ENCODE results near the gene ABI1.

Gene ABI1

GRCh38 chr10:26844396-26844975 lies 16.3 kb downstream of the ABI1 start:
- no peak for DNase-seq

GRCh38 chr10:26843736-26844135 lies 17.0 kb downstream of the ABI1 start:
- no peak for DNase-seq

DNA sequence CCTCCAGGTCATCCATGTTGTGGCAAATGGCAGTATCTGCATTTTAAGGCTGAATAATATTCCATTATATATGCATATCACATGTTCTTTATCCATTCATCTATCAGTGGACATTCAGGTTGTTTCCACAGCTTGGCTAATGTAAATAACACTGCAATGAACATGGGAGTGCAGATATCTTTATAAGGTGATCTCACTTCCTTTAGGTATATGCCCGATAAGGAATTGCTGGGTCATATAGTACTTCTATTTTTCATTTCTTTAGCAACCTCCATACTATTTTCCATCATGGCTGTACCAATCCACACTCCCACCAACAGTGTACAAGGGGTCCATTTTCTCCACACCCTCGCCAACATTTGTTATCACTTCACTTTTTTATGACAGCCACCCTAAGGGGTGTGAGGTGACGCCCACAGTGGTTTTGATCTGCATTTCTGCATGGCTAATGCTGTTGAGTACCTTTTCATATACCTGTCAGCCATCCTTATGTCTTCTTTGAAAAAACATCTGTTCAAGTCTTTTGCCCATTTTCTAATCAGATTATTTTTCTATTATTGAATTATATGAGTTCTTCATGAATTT lies 18.9 kb downstream of the ABI1 start:
- no peak for DNase-seq

DNA sequence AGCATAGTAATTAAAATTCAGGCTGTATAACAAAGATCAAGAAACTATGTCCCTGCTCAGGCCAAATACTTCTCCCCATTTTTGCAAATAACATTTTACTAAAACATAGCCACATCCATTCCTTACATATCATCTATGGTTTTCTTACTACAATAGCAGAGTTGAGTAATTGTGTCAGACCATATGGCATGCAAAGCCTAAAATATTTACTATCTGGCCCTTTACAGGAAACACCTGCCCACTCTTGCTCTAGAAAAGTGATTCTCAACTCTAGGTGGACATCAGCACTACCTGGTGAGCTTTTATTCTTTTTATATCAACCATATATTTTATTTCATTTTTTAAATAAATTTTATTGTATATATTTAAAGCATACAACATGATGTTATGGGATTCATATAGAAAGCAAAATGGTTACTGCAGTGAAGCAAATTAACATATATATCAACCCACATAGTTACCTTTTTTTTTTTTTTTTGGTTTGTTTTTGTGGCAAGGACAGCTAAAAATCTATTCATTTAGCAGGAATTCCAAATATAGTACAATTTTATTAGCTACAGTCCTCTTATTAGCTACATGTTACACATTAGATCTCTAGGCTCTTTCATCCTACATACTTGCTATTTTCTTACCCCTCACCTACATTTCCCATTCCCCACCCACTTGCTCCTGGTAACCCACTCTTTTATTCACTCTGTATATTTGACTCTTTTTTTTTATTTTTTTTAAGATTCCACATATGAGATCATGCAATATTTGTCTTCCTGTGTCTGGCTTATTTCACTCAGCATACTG lies 19.6 kb downstream of the ABI1 start:
- DNase-seq: no peak

DNA sequence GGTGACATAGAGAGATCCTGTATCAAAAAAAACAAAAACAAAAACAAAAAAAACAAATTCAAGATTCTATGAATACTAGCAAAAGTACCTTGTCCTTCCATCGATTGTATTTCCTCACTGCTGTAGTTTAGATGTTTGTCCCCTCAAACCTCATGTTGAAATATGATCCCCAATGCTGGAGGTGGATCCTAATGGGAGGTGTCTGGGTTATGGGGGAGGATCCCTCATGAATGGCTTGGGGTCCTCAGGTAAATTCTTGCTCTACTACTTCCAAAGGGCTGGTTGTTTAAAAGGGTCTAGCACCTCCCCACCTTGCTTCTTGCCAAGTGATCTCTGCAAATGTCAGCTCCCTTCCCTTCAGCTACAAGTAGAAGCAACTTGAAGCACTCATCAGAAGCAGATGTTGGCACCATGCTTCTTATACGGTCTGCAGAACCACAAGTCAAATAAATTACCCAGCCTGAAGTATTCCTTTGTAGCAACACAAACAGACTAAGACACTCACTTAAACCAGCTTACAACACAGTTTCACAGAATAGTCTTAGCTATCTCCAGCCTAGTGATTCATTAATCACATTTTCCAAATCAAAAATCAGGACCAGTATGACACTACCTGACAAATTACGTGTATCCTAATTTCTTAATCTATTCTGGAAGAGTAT lies 20.7 kb downstream of the ABI1 start:
- DNase-seq: no peak

DNA sequence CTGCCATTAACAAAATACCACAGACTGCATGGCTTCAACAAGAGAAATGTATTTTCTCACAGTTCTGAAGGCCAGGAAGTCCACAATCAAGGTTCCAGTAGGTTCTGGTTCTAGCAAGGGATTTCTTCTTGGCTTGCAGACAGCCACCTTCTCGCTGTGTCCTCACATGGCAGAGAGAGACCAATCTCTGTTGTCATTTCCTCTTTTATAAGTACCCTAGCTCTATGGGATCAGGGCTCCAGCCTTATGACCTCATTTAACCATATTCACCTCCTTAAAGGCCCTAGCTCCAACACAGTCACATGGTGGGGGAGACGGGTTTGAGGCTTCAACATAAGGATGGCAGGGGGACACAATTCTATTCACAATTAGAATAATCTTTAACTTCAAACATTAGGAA lies 23.6 kb downstream of the ABI1 start:
- no peak for DNase-seq

- DNase-seq: no peak
Measured at GRCh38 chr10:26835025-26835424, 25.7 kb downstream of the ABI1 start.

- no peak for DNase-seq
Measured at GRCh38 chr10:26832960-26833359, 27.8 kb downstream of the ABI1 start.

GRCh38 chr10:26831936-26832335 lies 28.8 kb downstream of the ABI1 start:
- no peak for DNase-seq

DNA sequence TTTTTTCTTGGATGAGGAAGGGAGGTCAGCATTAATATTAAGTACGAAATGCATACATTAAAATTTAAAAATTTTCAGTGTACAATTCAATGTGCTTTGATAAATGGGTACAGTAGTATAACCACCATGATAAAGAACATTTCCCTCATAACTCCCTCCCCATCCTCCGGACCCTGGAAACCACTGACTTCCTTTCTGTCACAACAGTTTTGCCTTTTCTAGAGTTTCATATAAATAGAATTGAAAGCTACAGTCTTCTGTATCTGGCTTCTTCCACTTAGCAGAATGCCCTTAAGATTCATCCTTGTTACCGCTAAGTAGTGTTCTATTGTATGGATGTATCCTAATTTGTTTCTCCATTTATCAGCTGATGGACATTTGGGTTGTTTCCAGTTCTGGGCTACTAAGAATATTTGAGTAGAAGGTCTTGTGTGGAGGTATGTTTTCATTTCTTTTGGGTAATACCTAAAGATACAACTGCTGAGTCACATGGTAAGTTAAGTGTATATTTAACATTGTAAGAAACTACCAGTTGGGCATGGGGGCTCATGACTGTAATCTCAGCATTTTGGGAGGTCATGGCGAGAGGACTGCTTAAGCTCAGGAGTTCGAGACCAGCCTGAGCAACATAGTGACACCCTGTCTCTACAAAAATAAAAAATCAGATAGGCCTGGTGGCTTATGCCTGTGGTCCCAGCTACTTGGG lies 30.8 kb downstream of the ABI1 start:
- no peak for DNase-seq

DNA sequence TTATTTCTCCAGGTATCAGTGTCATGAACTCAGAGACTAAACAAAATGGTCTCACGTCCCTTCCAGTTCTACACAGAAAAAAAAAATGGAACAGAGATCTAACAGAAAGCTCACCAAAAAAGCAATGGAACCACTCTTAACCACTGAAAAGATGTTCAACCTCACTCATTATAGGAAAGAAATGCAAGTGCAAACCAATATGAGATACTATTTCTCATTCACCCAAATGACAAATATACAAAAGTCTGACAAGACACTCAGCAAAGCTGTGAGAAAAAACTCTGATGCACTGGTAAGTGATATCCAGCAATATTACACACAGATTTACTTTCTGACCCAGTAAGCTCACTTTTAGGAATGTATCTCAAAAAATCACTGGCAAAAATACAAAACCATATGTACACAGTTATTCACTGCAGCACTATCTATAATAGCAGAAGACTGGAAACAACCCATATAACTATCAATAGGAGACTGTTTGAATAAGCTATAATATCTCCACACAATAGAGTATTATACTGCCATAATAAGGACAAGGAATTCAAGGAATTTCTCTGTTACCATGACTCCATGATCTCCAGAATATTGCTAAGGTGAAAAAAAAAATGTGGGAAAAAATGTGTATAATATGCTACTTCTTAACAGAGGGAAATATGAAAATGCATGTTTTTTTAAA lies 36.6 kb downstream of the ABI1 start:
- DNase-seq: no peak

DNA sequence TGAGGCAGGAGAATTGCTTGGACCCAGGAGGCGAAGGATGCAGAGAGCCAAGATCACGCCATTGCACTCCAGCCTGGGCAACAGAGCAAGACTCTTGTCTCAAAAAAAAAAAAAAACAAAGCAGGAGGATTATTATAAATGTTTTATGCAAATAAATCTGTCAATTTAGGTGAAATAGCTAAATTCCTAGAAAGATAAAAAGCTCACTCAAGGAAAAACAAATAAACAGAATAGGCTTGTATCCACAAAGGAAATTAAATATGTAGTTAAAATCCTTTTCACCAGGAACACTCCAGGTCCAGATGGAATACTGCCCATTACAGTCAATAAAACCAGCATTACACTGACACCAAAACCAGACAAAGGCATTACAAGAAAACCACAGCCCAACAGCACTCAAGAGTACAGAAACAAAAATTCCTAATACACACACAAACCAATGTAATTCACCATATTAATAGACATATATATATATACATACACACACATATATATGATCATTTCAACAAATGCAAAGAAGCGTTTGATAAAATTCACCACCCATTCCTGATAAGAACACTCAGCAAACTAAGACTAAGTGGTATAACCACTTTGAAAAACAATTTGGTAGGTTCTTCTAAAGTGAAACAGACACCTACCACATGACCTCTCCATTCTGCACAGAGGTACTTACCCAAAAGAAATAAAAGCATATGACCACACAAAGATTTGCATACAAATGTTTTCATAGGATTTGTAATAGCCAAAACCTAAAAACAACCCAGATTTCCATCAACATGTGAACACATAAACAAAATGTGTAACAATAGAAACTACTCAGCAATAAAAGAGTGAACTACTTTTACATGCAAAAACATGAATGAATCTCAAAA lies 38.8 kb downstream of the ABI1 start:
- DNase-seq: no peak

DNA sequence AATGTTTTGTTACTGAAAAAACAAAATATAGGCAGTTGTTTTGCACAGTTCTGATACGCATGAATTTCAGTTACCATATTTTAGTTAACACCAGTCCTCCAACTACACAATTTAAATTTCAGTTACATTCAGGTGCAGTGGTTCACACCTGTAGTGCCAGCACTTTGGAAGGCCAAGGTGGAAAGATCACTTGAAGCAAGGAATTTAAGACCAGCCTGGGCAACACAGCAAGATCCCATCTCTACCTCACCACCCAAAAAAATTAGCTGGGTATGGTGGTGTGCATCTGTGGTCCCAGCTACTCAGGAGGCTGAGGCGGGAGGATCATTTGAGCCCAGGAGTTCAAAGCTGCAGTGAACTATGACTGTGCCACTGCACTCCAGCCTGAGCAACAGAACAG lies 45.3 kb downstream of the ABI1 start:
- DNase-seq: no peak

- no peak for DNase-seq
Measured at GRCh38 chr10:26810435-26811026, 50.2 kb downstream of the ABI1 start.

- DNase-seq: no peak
Measured at GRCh38 chr10:26809973-26810372, 50.8 kb downstream of the ABI1 start.

DNA sequence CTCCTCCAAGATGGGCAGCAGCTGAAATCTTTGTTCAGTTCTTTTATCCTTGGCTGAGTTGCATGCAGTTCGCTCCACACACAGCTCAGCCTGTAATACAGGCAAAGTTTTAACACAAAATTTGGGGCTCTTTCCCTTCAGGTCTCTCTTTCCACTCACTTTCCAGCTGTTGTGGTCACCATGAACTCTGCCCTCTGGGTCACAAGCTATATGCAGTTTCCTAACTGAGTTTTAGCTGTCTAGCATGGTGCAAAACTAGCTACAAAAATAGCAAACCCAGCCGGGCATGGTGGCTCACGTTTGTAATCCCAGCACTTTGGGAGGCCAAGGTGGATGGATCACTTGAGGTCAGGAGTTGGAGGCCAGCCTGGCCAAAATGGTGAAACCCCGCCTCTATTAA lies 53.2 kb downstream of the ABI1 start:
- no peak for DNase-seq

- no peak for DNase-seq
Measured at GRCh38 chr10:26806557-26806956, 54.2 kb downstream of the ABI1 start.

DNA sequence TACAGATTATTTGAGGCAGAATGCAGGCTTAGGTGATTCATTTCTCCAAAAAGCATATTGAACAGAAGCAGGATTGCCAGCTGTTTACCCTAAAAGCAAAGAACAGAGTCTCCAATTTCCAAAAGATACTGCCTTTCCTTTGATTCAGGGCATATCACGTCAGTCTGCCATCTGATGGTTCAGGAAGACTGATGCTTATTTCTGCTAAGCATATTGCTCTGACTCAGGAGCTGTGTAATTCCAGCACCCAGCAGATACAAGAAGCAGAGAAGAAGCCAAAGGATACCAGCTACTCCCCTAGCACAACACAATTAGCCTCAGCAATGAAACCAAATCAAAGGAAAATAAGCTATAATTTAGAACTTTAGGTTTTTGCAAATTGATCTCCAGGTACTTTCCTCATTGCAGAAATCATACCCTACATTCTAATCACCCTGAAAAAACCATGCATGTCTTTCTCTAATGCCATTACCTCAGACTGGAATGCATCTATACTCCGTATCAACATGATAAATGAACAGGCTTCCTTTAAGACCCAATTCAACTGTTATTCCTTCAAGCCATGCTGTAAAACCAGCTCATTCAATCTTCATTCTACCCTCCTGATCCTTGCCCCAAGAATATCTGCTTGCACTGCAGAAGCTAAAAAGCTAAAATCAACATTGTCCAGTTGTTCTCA lies 55.1 kb downstream of the ABI1 start:
- DNase-seq: no peak

DNA sequence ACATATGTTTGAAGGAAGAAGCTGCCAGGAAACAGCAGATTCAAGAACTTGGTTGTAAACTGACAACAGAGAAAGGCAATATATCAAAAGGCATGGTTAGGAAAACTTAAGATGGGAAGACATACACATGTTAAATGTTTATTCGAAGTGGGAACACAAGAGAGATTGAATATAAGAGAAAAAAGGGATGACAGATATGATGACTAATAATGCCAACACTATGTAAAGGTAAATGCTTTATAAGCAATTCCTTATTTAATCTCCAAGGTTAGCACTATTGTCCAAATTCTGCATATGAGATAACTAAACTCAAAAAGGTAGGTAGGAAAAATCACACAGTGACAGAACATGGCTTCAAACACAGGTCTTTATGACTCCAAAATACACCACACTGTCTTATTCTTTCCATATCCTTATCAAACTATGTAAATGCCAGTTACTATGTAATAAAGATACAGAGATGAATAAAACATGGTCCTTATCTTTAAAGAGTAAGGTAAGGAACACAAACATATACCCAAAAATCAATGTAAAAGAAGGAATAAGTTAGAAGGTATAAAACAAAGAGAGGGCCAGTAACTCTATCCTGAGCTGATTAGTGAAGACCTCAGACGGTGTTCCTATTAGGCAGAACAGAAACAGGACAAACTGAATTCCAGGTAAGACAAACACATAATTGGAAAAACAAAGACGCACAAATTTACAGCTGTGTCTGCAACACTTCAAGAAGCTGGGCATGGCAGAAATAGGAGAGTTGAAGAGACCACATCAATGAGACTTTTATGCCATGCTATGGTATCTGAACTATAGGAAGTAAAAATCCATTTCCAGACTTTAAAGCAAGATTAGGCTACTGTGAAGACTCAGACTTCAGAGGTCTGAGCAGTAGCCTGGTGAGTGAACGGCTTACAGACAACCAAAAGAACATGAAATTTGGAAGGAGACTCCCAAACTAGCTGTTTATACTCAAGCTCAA lies 56.1 kb downstream of the ABI1 start:
- DNase-seq: no peak

All from NCI-H510A (cell line).